Stimulated activated naive CD8-positive, alpha-beta T cell treated with anti-CD3 and anti-CD28 coated beads, Interleukin-15, Interleukin-2, amounts not matched to agents 100 U/mL and 50 U/mL, for 24 hours (primary cell): ENCODE data around the gene TMEM9B.
"Not testable (repeated sequence)": the region's sequence is repeated elsewhere in the genome, so short reads cannot be mapped to it uniquely, and the experiment has no call there.

Experiments
- ATAC-seq: fragments of 150-1000 bp; cut with Tn5 transposase; one replicate; pipeline ENCODE4 v1.10.0; 2021
- DNase-seq: peaks from one replicate; pipeline ENCODE4 v3.0.0; 2021

Gene TMEM9B

DNA sequence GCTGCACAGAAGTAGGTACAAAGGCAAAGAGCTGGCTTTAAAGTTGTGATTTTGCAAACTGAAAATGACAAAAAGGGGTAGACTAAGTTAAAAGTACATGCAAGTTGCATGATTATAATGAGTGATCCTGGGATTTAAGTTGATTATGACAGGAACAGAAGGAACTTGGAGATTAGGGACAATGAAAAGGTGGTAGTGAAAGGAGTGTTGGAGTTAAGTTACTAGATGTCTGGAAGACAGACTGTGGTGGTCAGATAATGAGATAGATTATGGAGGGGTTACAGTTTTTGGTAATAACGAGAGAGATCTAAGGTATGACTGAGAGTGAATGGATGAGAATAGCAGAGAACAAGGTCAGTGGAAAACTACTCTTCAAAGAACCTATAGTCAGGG lies 7.7 kb upstream of the TMEM9B start:
- ATAC-seq (no peak), DNase-seq (no peak)

DNA sequence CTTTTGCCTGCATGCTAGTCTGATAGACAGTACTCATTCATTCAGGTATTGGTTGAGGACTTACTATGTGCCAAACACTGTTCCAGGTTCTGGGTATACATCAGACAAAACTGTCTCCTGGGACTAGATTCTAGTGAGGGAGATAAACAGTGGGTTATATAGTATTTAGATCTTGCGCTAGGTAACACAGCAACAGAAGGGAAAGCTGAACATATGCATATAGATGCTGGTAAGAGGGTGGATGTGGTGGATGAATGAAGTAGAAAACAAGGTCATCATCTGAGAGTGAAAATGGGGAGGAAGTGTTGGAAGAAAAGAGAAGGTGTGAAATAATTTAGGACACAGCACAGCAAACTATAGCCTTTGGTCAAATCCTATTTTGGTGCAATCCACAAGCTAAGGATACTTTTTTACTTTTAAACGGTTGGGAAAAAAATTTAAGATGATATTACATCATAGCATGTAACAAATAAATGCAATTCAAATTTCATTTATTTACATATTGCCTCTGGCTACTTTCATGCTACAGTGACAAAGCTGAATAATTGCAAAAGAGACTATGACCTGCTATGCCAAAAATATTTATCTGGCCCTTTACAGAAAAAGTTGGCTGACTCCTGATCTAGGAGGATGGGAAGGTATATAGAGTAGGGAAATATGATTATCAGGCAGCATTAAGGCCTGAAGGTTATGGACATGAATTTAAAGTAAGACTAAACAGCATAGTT lies 7.1 kb upstream of the TMEM9B start:
- ATAC-seq = no peak
- DNase-seq = no peak

DNA sequence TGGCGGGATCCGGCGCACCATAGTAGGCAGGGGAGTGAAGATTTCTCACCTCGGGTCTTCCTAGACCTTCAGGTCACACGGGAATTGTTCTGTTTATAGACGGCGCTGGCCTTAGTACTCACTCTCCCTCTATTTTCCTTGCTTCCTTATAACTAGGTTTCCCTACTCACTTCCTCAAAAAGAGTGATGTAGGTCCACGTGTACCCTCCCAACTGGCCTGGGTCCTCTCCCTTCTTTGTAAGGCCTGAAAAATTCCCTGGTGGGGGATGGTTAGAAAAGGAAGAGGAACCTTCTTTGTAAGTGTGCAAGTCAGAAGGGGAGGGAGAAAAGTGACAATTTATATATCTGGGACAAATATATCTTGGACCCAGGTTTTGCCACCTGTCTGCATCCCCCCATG lies 2.9 kb upstream of the TMEM9B start:
- ATAC-seq (no peak), DNase-seq (no peak)

DNA sequence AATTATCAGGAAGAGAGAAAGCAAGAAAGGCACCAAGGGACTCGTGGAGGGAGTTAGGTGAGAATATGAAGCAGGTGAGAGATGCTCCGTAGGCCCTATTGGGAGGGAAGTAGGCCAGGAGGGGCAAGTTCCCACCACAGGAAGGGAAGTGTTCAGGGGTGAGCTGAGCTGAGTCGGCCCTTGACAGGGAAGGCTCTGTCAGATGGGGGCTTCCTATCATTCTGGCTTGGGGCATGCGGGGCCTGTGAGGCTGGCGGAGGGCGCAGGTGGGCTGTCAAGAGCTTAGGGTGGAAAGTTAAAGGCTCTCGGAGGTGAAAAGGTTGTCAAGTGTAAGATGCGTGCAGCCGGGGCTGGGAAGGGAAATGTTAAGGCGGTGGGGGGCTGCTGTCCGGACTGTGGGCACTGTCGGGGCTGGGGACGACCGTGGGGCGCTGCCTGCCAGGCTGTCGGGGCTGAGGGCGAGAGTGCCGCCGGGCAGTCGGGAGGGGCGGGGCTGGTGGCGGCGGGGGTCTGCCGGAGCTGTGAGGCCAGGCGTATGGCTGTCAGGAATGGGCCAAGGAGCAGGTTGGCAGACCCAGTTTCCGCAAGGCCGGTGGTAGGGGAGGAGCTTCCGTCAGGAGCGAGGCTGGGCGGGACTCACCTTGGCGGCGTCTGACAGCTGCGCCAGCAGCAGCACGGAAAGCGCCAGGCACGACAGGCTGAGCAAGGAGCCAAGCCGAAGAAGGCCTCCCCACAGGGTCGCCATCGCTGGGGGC lies 496 bp downstream of the TMEM9B start:
- ATAC-seq (peak; percentile 72), DNase-seq (peak; percentile 80)

DNA sequence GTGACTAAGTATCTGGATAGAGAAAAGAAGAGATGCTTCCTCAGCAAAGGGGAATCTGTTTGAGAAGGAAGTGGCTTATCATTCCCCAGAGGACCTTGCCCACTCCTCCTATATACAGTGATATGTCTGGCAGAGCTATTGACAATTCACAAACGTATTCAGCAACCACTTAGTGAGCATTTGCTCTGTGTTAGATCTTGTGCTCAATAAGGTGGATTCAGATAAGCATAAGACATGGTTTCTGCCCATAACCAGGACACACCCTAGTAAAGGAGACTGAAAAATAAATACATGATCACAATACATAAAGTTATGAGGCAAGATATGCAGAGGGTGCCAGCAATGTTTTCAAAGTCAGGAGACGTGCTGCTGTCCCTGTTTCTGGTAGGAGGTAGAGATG lies 1.4 kb downstream of the TMEM9B start:
- no peak for DNase-seq
- ATAC-seq = no peak

DNA sequence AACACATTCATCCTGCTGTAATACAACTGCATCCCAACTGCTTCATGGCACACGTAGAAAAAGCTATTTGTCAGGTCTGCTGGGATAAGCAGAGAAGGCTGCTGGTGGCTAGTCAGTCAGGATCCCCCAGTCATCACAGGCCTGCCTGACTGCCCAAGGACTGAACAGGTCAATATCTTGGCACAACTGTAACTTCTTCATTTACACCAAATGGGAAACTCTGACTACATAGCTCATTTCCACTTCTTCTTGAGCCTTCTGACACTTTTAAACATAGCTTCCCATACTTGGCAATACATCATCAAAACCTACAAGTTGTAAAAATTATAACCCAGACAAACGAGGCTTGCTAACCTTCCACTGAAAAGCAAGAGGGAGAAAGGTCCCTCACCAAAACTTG lies 2.8 kb downstream of the TMEM9B start:
- no peak for DNase-seq
- no peak for ATAC-seq

DNA sequence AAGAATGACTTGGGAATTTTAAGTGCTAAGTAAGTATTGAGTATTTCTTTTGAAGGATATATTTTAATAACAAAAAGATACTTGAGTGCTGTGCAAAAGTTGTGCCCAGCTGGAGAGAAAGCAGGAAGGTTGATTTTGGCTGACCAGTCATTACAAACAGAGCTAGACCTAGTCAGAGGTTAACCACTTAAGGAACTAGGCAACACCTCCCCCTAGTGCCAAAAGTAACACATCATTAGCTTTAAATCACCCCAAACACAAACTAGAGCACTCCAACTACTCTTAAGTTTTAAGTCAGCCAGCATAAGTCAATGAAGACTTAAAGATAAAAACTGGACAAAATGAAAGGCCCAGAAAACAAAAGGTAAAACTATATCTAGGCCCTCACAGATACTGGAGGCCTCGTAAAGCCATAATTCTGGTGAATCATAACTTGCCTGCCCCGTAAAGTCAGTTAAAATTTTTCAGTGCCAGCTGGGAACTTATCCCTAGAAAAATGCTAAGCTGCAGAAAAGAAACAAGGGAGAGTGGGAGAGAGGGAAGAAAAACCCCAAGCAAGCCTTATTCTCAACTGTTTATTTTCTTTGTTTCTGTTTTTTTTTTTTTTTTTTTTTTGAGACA lies 4.6 kb downstream of the TMEM9B start:
- ATAC-seq (peak; percentile 38), DNase-seq (peak; percentile 21)

DNA sequence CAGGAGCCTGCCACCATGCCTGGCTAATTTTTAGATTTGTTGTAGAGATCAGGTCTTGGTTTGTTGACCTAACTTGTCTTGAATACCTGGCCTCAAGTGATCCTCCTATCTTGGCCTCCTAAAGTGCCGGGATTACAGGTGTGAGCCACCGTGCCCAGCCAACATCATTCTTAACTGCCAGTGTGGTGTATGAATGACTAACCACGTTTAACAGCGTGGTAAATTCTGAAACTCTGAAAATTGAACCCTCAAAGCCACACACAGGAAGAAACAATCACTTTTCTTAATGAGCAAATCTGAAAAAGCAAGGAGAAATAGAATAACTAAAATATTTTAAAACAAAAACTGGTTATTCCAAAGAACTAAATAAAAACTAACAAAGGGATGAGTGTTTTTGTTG lies 7.4 kb downstream of the TMEM9B start:
- no peak for DNase-seq
- peak; percentile 58 for ATAC-seq

DNA sequence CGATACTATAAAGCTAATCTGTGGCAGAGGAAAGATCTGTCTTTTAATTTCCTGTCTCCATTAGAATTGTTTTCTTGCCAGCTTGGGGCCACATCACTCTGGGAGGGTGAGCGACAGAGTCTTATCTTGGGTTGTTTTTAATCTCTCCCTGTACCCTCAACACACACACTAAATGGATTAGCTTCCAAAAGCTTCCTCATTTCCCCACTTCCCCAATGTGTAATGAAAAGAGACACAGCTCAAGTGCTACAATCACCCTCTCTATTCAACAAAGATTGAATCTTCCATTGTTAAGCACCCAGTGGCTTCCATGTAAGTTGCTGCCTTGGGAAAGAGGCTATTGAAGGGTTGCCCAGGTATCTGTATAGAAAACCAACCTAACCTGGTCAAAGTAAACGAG lies 15.4 kb downstream of the TMEM9B start:
- DNase-seq = no peak
- no peak for ATAC-seq

DNA sequence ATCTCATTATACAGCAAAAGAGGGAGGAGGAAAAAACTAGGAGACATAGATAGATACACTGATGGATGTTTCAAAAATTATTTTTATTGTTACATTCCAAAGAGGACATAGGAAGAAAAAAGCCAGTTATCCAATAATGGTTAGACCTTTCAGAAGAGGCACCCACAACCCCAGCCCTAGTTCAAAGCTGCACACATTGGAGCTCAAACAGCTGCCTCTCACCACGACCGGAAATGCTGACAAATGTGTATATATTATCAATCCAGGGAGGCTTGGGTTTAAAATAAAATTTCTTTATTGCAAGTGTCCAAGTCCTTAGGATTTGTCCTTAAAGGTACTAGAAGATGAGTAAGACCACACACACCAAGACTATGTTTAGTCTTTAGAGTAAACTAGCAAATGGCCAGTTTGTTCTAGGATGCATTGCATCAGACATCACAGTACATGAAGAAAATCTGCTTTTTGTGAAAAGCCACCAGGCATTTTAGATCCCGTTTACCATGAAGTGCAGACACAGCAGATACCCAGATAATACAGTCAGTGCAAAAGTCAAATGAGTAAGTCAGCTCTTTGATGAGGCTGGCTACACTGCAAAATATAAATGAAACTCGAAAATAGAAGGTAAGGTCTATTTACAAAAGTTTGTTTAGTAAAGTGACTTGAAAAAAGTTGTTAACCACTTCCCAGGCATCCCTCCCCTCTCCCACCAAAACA lies 16.9 kb downstream of the TMEM9B start:
- DNase-seq (no peak), ATAC-seq (no peak)

DNA sequence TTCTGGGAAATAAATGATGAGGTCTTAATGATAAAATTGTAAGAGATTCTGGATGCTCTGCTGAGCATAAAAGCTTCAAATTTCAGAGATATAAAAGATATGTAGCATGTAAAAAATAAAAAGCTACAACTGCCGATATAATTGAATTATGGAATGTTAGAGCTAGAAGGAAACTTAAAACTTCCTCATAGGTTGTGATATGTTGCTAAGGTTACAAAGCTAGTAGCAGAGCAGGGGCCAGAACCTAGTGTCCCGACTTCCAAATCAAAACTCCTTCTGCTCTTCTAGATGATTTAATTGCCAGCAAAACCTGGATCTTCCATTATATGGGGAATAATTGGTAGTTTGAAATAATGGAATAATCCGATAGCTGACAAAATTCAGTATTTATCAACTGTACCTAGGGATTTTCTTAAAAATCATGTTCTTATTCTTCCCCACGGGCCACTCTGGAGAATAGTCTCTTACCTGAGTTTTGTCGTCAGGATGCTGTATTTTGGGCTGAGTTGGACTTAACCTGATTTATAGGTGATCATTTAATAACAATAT lies 21.6 kb downstream of the TMEM9B start, which contains the start of gene ASCL3:
TSS of gene ASCL3 (minus strand) at position 499 of the 549 bp plus-strand sequence. CDS start 4,855 bp downstream, outside the sequence.
- ATAC-seq (no peak), DNase-seq (no peak)

DNA sequence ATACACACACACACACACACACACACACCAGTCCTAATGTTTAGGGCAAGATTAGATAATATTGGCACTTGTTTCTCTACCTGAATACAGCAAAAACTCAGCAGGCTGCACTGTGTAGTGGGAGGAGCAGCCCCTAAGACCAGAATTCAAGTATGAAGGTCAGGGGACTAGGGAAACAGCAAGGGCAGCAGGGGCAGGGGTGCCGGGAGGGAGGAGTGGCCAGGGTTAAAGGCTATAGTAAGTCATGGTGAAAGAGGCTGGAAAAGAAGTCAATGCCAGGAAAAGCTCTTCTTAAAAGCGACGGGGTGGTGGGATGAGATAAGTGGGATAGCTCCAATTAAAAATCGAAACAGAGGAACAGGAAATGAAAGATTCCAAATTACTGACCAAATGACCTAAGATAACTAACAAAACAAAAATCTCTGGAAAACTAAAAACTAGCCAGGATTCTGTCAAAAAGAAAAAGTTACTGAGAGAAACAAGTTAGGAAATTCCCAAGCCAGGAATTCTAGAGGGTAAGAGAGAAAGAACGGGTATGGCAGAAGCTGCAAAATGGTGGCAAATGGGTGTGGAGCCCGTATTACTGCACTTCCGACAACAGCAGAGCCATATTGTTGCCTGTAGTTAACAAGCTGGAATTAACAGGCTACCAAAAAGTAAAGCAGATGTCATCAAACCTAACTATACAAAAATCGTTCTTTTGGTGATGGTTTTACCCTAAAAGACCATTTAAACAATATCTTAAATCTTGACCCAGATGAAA lies 22.7 kb downstream of the TMEM9B start:
- DNase-seq (no peak), ATAC-seq (no peak)

DNA sequence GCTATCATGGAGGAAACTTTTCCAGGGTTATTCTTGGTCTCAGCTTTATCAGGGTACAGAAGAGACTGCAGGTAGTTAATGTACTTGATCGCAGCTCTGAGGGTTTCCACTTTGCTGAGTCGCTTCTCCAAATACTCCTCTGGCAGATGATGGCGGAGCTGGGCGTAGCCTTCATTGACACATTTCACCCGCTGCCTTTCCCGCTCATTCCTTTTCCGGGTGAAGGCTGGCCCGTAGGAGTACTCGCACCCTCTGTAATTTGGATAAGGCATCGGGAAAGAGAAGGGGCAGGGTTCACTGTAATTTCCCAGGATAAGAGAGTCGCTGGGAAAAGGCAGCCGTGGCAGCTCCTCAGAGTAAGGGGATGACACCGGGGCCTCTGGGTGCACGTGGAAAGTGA lies 26.6 kb downstream of the TMEM9B start:
- ATAC-seq = no peak

DNA sequence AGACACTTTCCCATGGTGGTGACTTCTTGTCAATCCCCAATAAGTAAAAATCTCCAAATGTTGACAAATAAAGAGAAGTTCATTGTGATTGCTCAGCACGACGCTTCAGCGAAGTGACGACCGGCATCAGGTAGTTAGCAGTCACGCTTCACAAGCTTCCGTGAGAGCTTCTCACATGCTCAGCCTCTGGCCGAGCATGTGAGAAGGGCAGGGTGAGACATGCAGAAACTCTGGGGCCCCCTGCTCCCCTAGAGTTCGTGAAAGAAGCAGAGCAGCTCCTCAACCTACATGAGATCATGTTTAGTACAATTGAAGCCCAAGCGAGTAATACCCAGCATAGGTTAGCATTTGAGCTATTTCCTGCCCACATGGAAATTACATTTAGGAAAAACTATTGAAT lies 27.1 kb downstream of the TMEM9B start:
- DNase-seq (no peak), ATAC-seq (no peak)

More for the DNA sequence above, 26.6 kb downstream of the TMEM9B start:
- no peak for DNase-seq

DNA sequence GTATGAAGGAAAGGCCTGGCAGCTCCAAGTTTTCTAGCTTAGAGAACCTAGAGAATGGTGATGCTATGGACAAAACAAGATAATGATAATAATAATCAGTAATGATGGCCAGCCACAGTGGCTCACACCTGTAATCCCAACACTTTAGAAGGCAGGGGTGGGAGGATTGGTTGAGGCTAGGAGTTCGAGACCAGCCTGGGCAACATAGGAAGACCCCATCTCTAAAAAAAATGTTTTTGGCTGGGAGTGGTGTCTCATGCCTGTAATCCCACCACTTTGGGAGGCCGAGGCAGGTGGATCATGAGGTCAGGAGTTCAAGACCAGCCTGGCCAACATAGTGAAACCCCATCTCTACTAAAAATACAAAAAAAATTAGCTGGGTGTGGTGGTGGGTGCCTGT lies 28.5 kb downstream of the TMEM9B start:
- not testable (repeated sequence) for DNase-seq, ATAC-seq

DNA sequence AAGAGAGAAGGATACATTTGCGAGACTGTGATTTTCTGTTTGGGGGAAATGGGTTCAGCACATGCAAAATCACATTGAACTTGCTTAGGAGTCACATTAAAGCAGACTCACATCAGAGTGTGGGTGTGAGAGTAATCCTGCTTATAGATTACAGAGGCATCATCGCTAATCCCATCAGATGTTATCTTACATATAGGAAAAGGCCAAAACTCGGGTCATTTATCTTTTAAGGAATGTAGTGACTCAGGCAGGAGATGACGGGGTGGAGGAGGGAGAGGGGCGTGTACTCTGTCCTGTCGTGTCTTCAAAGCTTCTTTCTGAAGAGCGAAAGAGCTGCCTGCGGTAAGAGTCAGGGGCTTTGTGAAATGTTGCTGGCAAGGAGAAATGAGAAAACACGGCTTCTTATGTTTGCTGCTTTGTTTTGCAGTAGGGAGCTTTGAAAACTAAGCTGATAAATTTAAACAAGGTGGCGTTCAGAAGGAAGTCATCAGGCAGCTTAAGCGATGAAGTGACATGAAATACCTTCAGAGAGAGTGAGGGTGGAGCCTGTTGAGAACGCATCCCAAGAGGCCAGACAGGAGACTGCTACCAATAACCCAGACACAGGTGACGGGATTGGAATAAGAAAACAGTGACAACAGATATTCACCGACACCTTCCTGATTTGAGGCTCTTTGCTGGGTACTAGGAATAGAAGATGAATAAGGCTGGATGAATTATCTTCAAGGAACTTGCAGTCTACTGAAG lies 29.3 kb downstream of the TMEM9B start:
- no peak for ATAC-seq
- no peak for DNase-seq

DNA sequence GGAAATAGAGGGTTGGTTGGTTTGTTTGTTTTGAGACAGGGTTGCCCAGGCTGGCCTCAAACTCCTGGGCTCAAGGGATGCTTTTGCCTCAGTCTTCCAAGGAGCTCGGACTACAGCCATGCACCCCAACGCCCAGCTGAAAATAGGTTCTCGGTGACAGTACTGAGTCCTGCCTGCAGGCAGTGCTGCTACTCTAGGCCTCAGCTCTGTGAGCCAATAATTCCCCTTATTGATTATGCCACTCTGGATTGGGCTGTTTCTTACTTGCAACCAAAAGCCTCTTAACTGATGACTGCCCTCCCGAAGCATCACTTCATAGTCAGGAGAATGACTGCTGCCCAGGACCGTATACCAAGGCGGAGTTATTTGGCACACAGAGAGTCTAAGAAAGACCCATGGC lies 30.3 kb downstream of the TMEM9B start:
- ATAC-seq (no peak), DNase-seq (no peak)

DNA sequence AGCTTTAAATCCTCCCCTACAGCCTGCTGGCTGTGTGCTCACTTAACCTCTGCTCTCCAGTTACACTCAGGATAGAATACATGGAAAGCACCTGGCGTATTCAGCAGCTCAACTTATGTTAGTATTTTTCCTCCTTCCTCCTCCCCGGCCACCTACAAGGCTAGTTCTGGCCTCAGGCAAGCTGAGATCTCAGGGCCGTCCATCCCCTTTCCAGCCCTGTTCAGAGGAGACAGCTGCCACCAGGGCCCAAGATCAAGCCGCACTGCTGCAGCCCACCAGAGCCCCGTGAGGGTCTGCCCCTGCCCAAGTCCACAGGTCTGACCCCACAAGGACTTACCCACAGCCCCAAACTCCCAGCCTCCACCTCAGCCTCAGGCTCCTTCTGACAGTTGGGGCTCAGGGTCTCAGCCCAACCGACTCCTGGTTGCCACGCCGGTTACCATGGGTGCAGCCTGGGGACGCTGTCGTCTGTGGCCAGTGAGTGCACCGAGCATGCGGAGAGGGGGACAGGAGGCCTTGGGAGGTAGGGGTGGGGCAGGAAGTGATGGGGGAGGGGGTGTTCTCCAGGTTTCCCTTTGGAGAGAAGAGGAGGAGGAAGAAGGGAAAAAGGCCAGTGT lies 31.6 kb downstream of the TMEM9B start, which contains the start of gene C11orf16:
TSS of gene C11orf16 (minus strand) at position 384 of the 617 bp plus-strand sequence. CDS start 639 bp downstream, outside the sequence.
- no peak for DNase-seq
- no peak for ATAC-seq

DNA sequence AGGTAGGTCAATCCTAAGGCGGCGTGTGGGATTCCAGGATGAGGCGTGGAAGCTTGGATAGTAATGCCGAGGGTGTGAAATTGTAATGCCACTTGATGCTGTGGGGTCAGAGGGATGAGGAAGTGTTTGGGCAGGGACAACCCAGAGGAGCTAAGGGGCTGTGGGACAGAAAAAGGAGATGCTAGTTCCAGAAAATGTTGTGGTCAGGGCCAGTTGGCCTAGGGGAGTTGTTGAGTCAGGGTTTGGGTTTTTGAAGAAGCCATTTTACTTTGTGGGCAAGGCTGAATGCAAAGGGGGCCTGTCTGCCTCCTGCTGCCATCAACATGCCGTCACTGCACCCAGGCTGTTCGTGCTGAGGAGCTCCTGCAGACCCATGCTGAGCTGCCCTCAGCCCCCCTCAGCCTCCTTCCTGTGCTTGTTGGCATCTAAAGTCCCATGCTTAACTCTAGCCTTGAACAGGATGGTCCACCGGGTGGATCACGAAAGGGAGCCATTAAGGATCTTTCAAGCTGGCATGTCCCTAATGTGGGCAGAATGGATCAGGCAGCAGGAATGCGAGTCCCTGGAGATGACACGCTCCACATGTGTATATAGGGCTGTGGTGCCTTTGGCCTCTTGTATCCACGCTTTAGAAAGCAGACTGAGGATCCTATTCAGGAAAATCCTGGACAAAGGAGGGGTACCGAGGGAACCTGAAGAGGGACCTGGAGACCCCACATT lies 33.6 kb downstream of the TMEM9B start:
- no peak for ATAC-seq
- DNase-seq = no peak
